Transverse colon (tissue), 4 donors: ENCODE data around the gene FBXO47.

Source experiments
- POLR2AphosphoS5 ChIP-seq, 3 donors: sonication (generic); formaldehyde crosslinking; IDR thresholded peaks; one replicate each; pipeline ENCODE4 v1.6.1; 2016; ENCODE audit warnings: antibody characterized with exemption in 3 of 3
- TF ChIP-seq, protein P1 (sequence below), 5 experiments: fragments of 200-600 bp in 3 of 5; fragments of 450-650 bp in 2 of 5; sonication (generic) in 3 of 5; IDR thresholded peaks; 1 replicate in 2 of 5; 2 replicates in 3 of 5; pipeline ENCODE4 v1.5.1; 2016 to 2017; ENCODE audit warnings: antibody characterized with exemption in 5 of 5, inconsistent platforms in 3 of 5, mild to moderate bottlenecking in 2 of 5, moderate library complexity in 1 of 5

- TF ChIP-seq, protein P1, sequence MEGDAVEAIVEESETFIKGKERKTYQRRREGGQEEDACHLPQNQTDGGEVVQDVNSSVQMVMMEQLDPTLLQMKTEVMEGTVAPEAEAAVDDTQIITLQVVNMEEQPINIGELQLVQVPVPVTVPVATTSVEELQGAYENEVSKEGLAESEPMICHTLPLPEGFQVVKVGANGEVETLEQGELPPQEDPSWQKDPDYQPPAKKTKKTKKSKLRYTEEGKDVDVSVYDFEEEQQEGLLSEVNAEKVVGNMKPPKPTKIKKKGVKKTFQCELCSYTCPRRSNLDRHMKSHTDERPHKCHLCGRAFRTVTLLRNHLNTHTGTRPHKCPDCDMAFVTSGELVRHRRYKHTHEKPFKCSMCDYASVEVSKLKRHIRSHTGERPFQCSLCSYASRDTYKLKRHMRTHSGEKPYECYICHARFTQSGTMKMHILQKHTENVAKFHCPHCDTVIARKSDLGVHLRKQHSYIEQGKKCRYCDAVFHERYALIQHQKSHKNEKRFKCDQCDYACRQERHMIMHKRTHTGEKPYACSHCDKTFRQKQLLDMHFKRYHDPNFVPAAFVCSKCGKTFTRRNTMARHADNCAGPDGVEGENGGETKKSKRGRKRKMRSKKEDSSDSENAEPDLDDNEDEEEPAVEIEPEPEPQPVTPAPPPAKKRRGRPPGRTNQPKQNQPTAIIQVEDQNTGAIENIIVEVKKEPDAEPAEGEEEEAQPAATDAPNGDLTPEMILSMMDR (IDR thresholded peaks at IDR 0.05), result no peak
- TF ChIP-seq POLR2AphosphoS5 (IDR thresholded peaks at IDR 0.05), result no peak
Measured at GRCh38 chr17:38893113-38893512, 74.1 kb downstream of the FBXO47 start.
